NCI-H2196 (cell line): ENCODE data around the gene ACBD5.
"Not testable (repeated sequence)": the region's sequence is repeated elsewhere in the genome, so short reads cannot be mapped to it uniquely, and the experiment has no call there.

ENCODE experiments used
- DNase-seq: peaks from one replicate; lab custom pipeline; 2025; ENCODE audit not compliant: unreplicated experiment; lab: John Stamatoyannopoulos, UW

Gene ACBD5

GRCh38 chr10:27241010-27241651 is 534 bp upstream of the ACBD5 start:
- peak; percentile 20 for DNase-seq

- DNase-seq = not testable (repeated sequence)
Measured at GRCh38 chr10:27237531-27237930, 3.1 kb downstream of the ACBD5 start.

GRCh38 chr10:27236589-27237128 is 3.9 kb downstream of the ACBD5 start:
- not testable (repeated sequence) for DNase-seq

- DNase-seq = no peak
Measured at GRCh38 chr10:27235706-27236105, 4.9 kb downstream of the ACBD5 start.

- no peak for DNase-seq
Measured at GRCh38 chr10:27230022-27230421, 10.6 kb downstream of the ACBD5 start.

- no peak for DNase-seq
Measured at GRCh38 chr10:27225642-27226257, 14.8 kb downstream of the ACBD5 start.

- no peak for DNase-seq
Measured at GRCh38 chr10:27225011-27225590, 15.5 kb downstream of the ACBD5 start.

GRCh38 chr10:27223964-27224363 is 16.6 kb downstream of the ACBD5 start:
- peak; percentile 25 for DNase-seq

- DNase-seq = no peak
Measured at GRCh38 chr10:27207350-27207749, 33.2 kb downstream of the ACBD5 start.

GRCh38 chr10:27203806-27204205 is 36.8 kb downstream of the ACBD5 start:
- no peak for DNase-seq

GRCh38 chr10:27197980-27198620 is 42.5 kb downstream of the ACBD5 start:
- peak; percentile 9 for DNase-seq

- no peak for DNase-seq
Measured at GRCh38 chr10:27192284-27192683, 48.3 kb downstream of the ACBD5 start.

- DNase-seq = no peak
Measured at GRCh38 chr10:27190508-27190907, 50.1 kb downstream of the ACBD5 start.

- DNase-seq = no peak
Measured at GRCh38 chr10:27188897-27189296, 51.7 kb downstream of the ACBD5 start.

GRCh38 chr10:27188259-27188658 is 52.3 kb downstream of the ACBD5 start:
- DNase-seq = no peak

GRCh38 chr10:27169849-27170248 is 70.7 kb downstream of the ACBD5 start:
- no peak for DNase-seq

- peak; percentile 0 for DNase-seq
Measured at GRCh38 chr10:27158421-27158820, 82.2 kb downstream of the ACBD5 start.

GRCh38 chr10:27157150-27157549 is 83.4 kb downstream of the ACBD5 start:
- DNase-seq = no peak

- not testable (repeated sequence) for DNase-seq
Measured at GRCh38 chr10:27156566-27156965, 84.0 kb downstream of the ACBD5 start.

GRCh38 chr10:27155066-27155754 is 85.4 kb downstream of the ACBD5 start, which contains the start of gene MASTL:
Gene MASTL (plus strand): TSS chr10:27155352. CDS start chr10:27155427, 75 bp downstream.
- peak; percentile 73 for DNase-seq

GRCh38 chr10:27153845-27154193 is 86.8 kb downstream of the ACBD5 start:
- DNase-seq = no peak
